Heart left ventricle (tissue), 16 donors: ENCODE data around the gene TMEM175. TPM values are rescaled to one million over a fixed set of nuclear protein-coding genes. Genes with fewer than 3 reads are reported as not detected.

ENCODE experiments used
- ATAC-seq, 4 donors: fragments of 200-7000 bp; cut with Tn5 transposase; one replicate each; pipeline ENCODE4 v1.9.1; 2020 to 2022; ENCODE audit warnings: moderate library complexity in 4 of 4, mild to moderate bottlenecking in 3 of 4, moderate number of reproducible peaks in 1 of 4
- DNase-seq, 5 donors: peaks; one replicate each; pipeline ENCODE4 v3.0.0-alpha.2; 2020
- H3K27ac ChIP-seq, 12 donors: fragments of 200-600 bp; sonication (generic) in 4 of 12; one replicate each; pipeline versions ENCODE4 v1.5.0 to v1.8.0; 2016 to 2022; ENCODE audit warnings: mild to moderate bottlenecking in 2 of 12
- H3K27me3 ChIP-seq, 9 donors: fragments of 200-600 bp; sonication (generic) in 2 of 9; one replicate each; pipeline versions ENCODE4 v1.5.1 to v1.8.0; 2016 to 2022; ENCODE audit warnings: mild to moderate bottlenecking in 3 of 9
- H3K36me3 ChIP-seq, 9 donors: fragments of 200-600 bp; sonication (generic) in 2 of 9; one replicate each; pipeline versions ENCODE4 v1.5.0 to v1.8.0; 2018 to 2022; ENCODE audit warnings: mild to moderate bottlenecking in 2 of 9
- H3K4me1 ChIP-seq, 12 donors: fragments of 200-600 bp; sonication (generic) in 4 of 12; one replicate each; pipeline versions ENCODE4 v1.5.0 to v1.8.0; 2016 to 2022; ENCODE audit warnings: mild to moderate bottlenecking in 3 of 12
- H3K4me3 ChIP-seq, 12 donors: fragments of 200-600 bp; sonication (generic) in 4 of 12; one replicate each; pipeline versions ENCODE4 v1.5.0 to v1.8.0; 2017 to 2022; ENCODE audit warnings: mild to moderate bottlenecking in 9 of 12, moderate library complexity in 4 of 12
- H3K9me3 ChIP-seq, 12 donors: fragments of 200-600 bp; sonication (generic) in 4 of 12; one replicate each; pipeline versions ENCODE4 v1.5.0 to v1.8.0; 2016 to 2022; ENCODE audit warnings: mild to moderate bottlenecking in 1 of 12
- POLR2A ChIP-seq, 2 donors: fragments of 450-650 bp; IDR thresholded peaks; one replicate each; pipeline ENCODE4 v1.6.1; 2017; ENCODE audit warnings: antibody characterized with exemption in 2 of 2, mild to moderate bottlenecking in 2 of 2, moderate library complexity in 2 of 2
- WGBS, 4 donors: extraction: QIAGEN DNeasy Blood & Tissue Kit in 2 of 4; methylation state at CpG; one replicate each; pipeline versions ENCODE4 v1.1.5 to v1.1.7; 2013 to 2018; 5-methylcytosine and 5-hydroxymethylcytosine counted together
- intact Hi-C, 10 donors: fragments of 100-400 bp; cut with DNase I; formaldehyde crosslinking; loops; one replicate each; pipeline versions ENCODE4 v1.11.1 to v1.14.2; 2022
- polyA plus RNA-seq, 2 donors: library from polyadenylated mRNA; stranded (reverse); fragments of 200-250 nt; gene quantifications; one replicate each; pipeline ENCODE4 v1.2.3, GENCODE V29; 2013
- total RNA-seq, 9 donors: library from RNA; depleted of rRNA in 2 of 9; stranded (reverse); fragments of >200 nt in 2 of 9; fragmentation: NEBNext Ultra II Directional in 3 of 9; extraction: Animal tissue kit (Norgen Biotek cat#: 25700) in 3 of 9; gene quantifications; one replicate each; pipeline versions ENCODE4 v1.1.0 to v1.2.4, GENCODE V29; 2016 to 2023
- TF ChIP-seq, protein P1 (sequence below), 12 donors: fragments of 200-600 bp; sonication (generic) in 4 of 12; IDR thresholded peaks; one replicate each; pipeline versions ENCODE4 v1.5.0 to v1.8.0; 2018 to 2022; ENCODE audit warnings: antibody characterized with exemption in 12 of 12, mild to moderate bottlenecking in 5 of 12
- donor health status: ischemic (EF 13 %, LVEDD 7.1; RV severe dilation, severe dysfunction).
- donor health status: healthy with polysubstance abuse.
- donor health status: DM: no; HTN: yes; CAD: no.
- donor health status: DM: no; HTN: no; CAD: no.
- donor health status: ischemic (EF 25% LVEDD 6.9; RV normal size, moderate dysfunction).
- donor health status: ischemic (EF 25% LVEDD 5.7; RV mildly dilated, moderate dysfunction).
- donor health status: healthy.
- donor health status: DM: yes; HTN: yes; CAD: no.
- donor health status: ischemic (EF 35%, LVEDD 5.7; RV mildly dilated, moderate dysfunction).
- donor health status: nonischemic (EF 11% LVEDD 7.7; RV severe dilation, severe dysfunction).
- donor health status: DM: yes; HTN: yes; CAD: no.
- donor health status: PGD.
- donor health status: ischemic (EF 29% LVEDD 5.4; RV normal size, mild dysfunction).
- donor health status: nonischemic (EF 23%, LVEDD 6.1; RV moderate dilation, normal function).

The TMEM175 gene
- total and polyA plus RNA-seq, 11 donors, result 14.2 to 34.6 (median 20.1) TPM

DNA sequence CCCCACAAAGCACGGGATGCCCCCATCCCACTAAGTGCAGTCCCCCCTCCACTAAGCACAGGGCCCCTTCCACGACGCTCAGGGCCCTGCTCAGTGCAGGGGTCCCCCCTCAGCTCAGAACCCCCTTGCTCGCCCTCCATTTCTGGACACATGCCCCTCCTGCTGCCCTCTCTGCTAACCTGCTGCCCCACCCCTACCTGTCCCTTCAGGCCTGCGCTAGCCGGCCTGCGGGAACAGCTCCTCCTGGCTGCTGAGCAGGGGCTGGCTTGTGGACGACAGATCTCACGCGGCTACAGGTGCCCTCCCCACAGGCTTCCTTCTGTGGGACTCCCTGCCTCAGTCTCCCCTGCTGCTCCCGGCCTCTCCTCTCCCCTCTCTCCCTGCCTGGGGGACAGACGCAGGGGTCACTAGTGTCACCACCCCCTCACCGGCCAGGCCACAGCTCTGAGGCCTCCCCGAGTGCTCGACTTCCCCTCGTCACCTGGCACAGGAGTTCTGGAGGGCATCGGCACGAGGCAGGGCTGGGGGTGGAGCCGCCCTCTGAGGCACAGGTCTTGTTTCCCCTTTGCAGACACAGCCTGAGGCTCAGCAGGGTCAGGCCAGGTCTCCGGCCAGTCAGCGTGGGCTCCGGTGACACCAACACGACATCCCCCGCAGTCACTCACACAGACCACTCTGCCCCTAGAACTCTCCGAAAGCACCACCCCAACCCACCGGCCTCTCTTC, 21.7 kb upstream of the TMEM175 start:
- 94 to 96% (median 95%) methylated on average over 19 to 26 of the region's 26 CpGs for WGBS, 4 donors
- TF ChIP-seq POLR2A (IDR thresholded peaks at IDR 0.05), result no peak
- TF ChIP-seq, protein P1, sequence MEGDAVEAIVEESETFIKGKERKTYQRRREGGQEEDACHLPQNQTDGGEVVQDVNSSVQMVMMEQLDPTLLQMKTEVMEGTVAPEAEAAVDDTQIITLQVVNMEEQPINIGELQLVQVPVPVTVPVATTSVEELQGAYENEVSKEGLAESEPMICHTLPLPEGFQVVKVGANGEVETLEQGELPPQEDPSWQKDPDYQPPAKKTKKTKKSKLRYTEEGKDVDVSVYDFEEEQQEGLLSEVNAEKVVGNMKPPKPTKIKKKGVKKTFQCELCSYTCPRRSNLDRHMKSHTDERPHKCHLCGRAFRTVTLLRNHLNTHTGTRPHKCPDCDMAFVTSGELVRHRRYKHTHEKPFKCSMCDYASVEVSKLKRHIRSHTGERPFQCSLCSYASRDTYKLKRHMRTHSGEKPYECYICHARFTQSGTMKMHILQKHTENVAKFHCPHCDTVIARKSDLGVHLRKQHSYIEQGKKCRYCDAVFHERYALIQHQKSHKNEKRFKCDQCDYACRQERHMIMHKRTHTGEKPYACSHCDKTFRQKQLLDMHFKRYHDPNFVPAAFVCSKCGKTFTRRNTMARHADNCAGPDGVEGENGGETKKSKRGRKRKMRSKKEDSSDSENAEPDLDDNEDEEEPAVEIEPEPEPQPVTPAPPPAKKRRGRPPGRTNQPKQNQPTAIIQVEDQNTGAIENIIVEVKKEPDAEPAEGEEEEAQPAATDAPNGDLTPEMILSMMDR (IDR thresholded peaks at IDR 0.05), result no peak
- DNase-seq, result peak in 2 of 5 donors; percentile 13 to 55
- ATAC-seq, result no peak
- H3K36me3 ChIP-seq, result peaks cover 0 to 50% (median 27%) of the 10 kb centered on the region in 9 donors
- no peak overlapping the region for H3K4me3 ChIP-seq
- no peaks in the 10 kb centered on the region for H3K27me3 ChIP-seq
- H3K4me1 ChIP-seq, result peaks cover 0 to 4% (median 0%) of the 10 kb centered on the region in 12 donors
- no peak overlapping the region for H3K27ac ChIP-seq
- intact Hi-C loops, result no loop called here
- H3K9me3 ChIP-seq, result no peaks in the 10 kb centered on the region

DNA sequence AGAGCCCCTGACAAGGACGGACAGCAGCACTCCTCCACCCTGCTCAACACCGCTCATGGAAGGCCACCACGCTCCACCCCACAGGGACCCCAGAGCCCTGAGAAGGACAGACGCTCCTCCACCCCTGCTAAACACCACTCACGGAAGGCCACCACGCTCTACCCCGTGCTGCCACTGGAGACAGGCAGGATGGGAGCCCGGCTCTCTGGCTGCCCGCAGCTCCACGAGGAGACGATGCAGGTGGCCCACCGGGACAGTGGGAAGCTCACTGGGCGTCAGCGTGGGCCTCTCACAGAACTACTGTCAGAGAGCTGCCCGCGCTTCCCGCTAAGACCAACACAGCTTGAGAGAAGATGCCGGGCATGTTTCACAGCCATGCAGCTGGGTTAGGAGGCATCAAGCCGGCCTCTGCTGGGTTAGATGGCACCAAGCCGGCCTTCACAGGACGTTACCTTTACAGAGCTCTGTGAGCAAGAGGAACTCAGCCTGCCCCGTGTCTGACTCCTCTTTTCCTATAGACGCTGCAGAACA, 21.0 kb upstream of the TMEM175 start:
- H3K36me3 ChIP-seq, result peaks cover 0 to 50% (median 27%) of the 10 kb centered on the region in 9 donors
- ATAC-seq, result no peak
- no peaks in the 10 kb centered on the region for H3K27me3 ChIP-seq
- DNase-seq, result peak in 1 of 5 donors; percentile 33
- H3K4me1 ChIP-seq, result peaks cover 0 to 12% (median 0%) of the 10 kb centered on the region in 12 donors
- H3K27ac ChIP-seq, result no peak overlapping the region
- WGBS, 4 donors, result 94 to 97% (median 95%) methylated on average over 19 to 23 of the region's 23 CpGs
- H3K9me3 ChIP-seq, result no peaks in the 10 kb centered on the region
- intact Hi-C loops, result no loop called here
- H3K4me3 ChIP-seq, result no peak overlapping the region
- TF ChIP-seq, protein P1 (IDR thresholded peaks at IDR 0.05), result no peak
- no peak for TF ChIP-seq POLR2A (IDR thresholded peaks at IDR 0.05)

DNA sequence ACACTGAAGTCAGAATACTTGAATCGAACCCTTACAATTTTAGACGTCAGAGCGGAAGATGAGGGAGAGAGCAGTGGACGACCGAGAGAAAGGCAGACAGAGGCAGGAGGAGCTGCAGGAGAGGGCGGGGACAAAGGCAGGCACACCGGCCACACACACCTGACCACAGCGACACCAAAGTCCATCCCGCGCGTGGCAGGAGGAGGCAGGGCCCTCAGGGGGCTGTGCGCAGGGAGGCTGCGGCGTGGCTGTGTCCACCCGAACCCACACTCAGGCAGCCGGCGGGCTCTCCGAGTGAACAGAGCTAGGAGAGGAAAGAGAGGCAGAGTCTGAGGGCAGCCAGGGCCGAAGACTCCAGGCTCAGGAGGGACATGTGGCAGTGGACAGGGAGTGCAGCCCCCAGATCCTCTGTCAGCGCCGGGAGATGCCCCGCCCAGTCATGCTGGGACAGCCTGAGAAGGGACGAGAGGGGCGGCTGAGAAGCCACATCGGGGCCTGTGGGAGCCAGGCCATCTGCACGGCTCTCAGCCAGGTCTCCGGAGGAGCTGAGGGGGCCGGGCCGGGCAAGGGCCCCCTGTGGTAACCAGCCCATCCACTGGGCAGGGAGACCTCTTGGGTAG, 20.3 kb upstream of the TMEM175 start:
- DNase-seq (peak in 2 of 5 donors; percentile 15 to 37), ATAC-seq (no peak)
- H3K27ac ChIP-seq, result no peak overlapping the region
- peaks cover 0 to 50% (median 27%) of the 10 kb centered on the region in 9 donors for H3K36me3 ChIP-seq
- H3K4me1 ChIP-seq, result peaks cover 0 to 14% (median 0%) of the 10 kb centered on the region in 12 donors
- TF ChIP-seq, protein P1 (IDR thresholded peaks at IDR 0.05), result no peak
- no peak for TF ChIP-seq POLR2A (IDR thresholded peaks at IDR 0.05)
- WGBS, 4 donors, result 85 to 93% (median 92%) methylated on average over 24 to 29 of the region's 29 CpGs
- H3K9me3 ChIP-seq, result no peaks in the 10 kb centered on the region
- no peaks in the 10 kb centered on the region for H3K27me3 ChIP-seq
- no peak overlapping the region for H3K4me3 ChIP-seq
- intact Hi-C loops, result no loop called here
